ENCODE results near the gene ABCA10. TPM values are rescaled to one million over a fixed set of nuclear protein-coding genes. Genes with fewer than 3 reads are reported as not detected.

The ABCA10 gene
- total and polyA plus RNA-seq, 2 donors (not counting 1 experiment from before 2014, with no cell fraction given): 0.55 to 1.9 TPM

GRCh38 chr17:69166957-69167356 lies 61.7 kb downstream of the ABCA10 start:
- H3K4me3 ChIP-seq (ENCODE audit: control extremely low read depth in 1 of 5, extremely low read depth in 1 of 5, insufficient read depth in 1 of 5, low read depth in 2 of 5, low read length in 4 of 5): no peak overlapping the region
- no peak overlapping the region for H3K4me2 ChIP-seq (replicated peaks; ENCODE audit: low read depth, low read length, poor library complexity, severe bottlenecking)
- H3K27ac ChIP-seq (ENCODE audit: low read length in 2 of 2): no peak overlapping the region
- intact Hi-C loops (cut with micrococcal nuclease): no loop called here
- no peaks in the 10 kb centered on the region for H4K20me1 ChIP-seq (ENCODE audit: control insufficient read depth, insufficient read depth, low read length, poor library complexity, severe bottlenecking)
- H3K9me3 ChIP-seq (ENCODE audit: control extremely low read depth in 1 of 3, control insufficient read depth in 2 of 3, insufficient read depth in 1 of 3, low read length in 2 of 3): peaks cover 0 to 2% (median 0%) of the 10 kb centered on the region in 3 donors
- H3K79me2 ChIP-seq (ENCODE audit: control insufficient read depth, insufficient read depth, low read length): no peaks in the 10 kb centered on the region
- DNase-seq (no peak), ATAC-seq (ENCODE audit: low read depth) (no peak)
- Mint-ChIP-seq H3K4me1 (peaks cover 6% of the 10 kb centered on the region), H3K4me3 (no peak overlapping the region), H3K9me3 (ENCODE audit: insufficient read depth) (no peaks in the 10 kb centered on the region), H3K27ac (no peak overlapping the region), H3K27me3 (no peaks in the 10 kb centered on the region)
- H3K9ac ChIP-seq (ENCODE audit: low read length): no peak overlapping the region
- H3K27me3 ChIP-seq (replicated peaks in 1 of 4; ENCODE audit: control extremely low read depth in 1 of 4, control insufficient read depth in 3 of 4, insufficient read depth in 4 of 4, low read length in 3 of 4): no peaks in the 10 kb centered on the region
- WGBS (ENCODE audit: insufficient coverage): 100% methylated on average over 2 of the region's 2 CpGs
- peaks cover 0 to 6% of the 10 kb centered on the region in 2 donors for H3K4me1 ChIP-seq (ENCODE audit: control insufficient read depth in 2 of 2, insufficient read depth in 2 of 2, low read length in 2 of 2)
- no peak overlapping the region for H2AFZ ChIP-seq (ENCODE audit: insufficient read depth, low read depth, low read length, poor library complexity, severe bottlenecking)
- TF ChIP-seq, protein P1, sequence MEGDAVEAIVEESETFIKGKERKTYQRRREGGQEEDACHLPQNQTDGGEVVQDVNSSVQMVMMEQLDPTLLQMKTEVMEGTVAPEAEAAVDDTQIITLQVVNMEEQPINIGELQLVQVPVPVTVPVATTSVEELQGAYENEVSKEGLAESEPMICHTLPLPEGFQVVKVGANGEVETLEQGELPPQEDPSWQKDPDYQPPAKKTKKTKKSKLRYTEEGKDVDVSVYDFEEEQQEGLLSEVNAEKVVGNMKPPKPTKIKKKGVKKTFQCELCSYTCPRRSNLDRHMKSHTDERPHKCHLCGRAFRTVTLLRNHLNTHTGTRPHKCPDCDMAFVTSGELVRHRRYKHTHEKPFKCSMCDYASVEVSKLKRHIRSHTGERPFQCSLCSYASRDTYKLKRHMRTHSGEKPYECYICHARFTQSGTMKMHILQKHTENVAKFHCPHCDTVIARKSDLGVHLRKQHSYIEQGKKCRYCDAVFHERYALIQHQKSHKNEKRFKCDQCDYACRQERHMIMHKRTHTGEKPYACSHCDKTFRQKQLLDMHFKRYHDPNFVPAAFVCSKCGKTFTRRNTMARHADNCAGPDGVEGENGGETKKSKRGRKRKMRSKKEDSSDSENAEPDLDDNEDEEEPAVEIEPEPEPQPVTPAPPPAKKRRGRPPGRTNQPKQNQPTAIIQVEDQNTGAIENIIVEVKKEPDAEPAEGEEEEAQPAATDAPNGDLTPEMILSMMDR (IDR thresholded peaks at IDR 0.05): no peak
- TF ChIP-seq EZH2 (IDR thresholded peaks at IDR 0.05; ENCODE audit: borderline replicate concordance, insufficient read depth, low read depth, low read length, poor library complexity, severe bottlenecking): no peak
- ChIA-PET POLR2A (no interaction called here), CTCF (no interaction called here)
- no peaks in the 10 kb centered on the region for H3K36me3 ChIP-seq (replicated peaks in 1 of 2; ENCODE audit: control extremely low read depth in 1 of 2, control insufficient read depth in 1 of 2, extremely low read depth in 1 of 2, insufficient read depth in 2 of 2, low read length in 1 of 2)

DNA sequence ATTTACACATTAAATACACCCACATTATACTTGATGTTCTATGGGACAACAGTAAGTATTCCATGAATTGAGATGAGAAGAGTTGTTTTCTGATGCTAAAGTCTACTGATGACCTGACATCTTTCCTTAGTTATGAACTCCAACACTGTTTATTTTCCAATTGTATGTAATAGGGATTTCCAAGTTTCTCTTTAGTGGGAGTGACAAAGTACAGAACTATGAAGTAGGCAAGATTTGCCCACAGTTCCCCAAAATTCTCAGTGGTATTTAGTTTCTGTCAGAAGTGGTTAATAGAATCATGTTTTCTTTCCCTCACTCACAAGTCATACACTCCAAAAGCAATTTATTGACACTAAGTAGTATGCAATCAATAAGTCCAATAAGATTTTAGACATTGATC lies 64.4 kb downstream of the ABCA10 start:
- no peaks in the 10 kb centered on the region for H3K79me2 ChIP-seq (ENCODE audit: control insufficient read depth, insufficient read depth, low read length)
- H3K27ac Mint-ChIP-seq: no peak overlapping the region
- CTCF ChIA-PET: no interaction called here
- intact Hi-C loops (cut with micrococcal nuclease): no loop called here
- DNase-seq: no peak
- no peaks in the 10 kb centered on the region for H3K9me3 Mint-ChIP-seq (ENCODE audit: insufficient read depth)
- no peak overlapping the region for H3K9ac ChIP-seq (ENCODE audit: low read length)
- H3K4me3 Mint-ChIP-seq: no peak overlapping the region
- H3K4me1 ChIP-seq (ENCODE audit: control insufficient read depth in 2 of 2, insufficient read depth in 2 of 2, low read length in 2 of 2): no peaks in the 10 kb centered on the region
- ATAC-seq (ENCODE audit: low read depth): no peak
- H4K20me1 ChIP-seq (ENCODE audit: control insufficient read depth, insufficient read depth, low read length, poor library complexity, severe bottlenecking): no peaks in the 10 kb centered on the region
- H3K27me3 Mint-ChIP-seq: no peaks in the 10 kb centered on the region
- no peak overlapping the region for H3K4me2 ChIP-seq (replicated peaks; ENCODE audit: low read depth, low read length, poor library complexity, severe bottlenecking)
- H3K9me3 ChIP-seq (ENCODE audit: control extremely low read depth in 1 of 3, control insufficient read depth in 2 of 3, insufficient read depth in 1 of 3, low read length in 2 of 3): peaks cover 0 to 2% (median 0%) of the 10 kb centered on the region in 3 donors
- POLR2A ChIA-PET: no interaction called here
- no peak for TF ChIP-seq EZH2 (IDR thresholded peaks at IDR 0.05; ENCODE audit: borderline replicate concordance, insufficient read depth, low read depth, low read length, poor library complexity, severe bottlenecking)
- TF ChIP-seq, protein P1 (IDR thresholded peaks at IDR 0.05): no peak
- no peaks in the 10 kb centered on the region for H3K4me1 Mint-ChIP-seq
- H3K27ac ChIP-seq (ENCODE audit: low read length in 2 of 2): no peak overlapping the region
- H3K36me3 ChIP-seq (replicated peaks in 1 of 2; ENCODE audit: control extremely low read depth in 1 of 2, control insufficient read depth in 1 of 2, extremely low read depth in 1 of 2, insufficient read depth in 2 of 2, low read length in 1 of 2): no peaks in the 10 kb centered on the region
- no peak overlapping the region for H3K4me3 ChIP-seq (ENCODE audit: control extremely low read depth in 1 of 5, extremely low read depth in 1 of 5, insufficient read depth in 1 of 5, low read depth in 2 of 5, low read length in 4 of 5)
- H2AFZ ChIP-seq (ENCODE audit: insufficient read depth, low read depth, low read length, poor library complexity, severe bottlenecking): no peak overlapping the region
- no peaks in the 10 kb centered on the region for H3K27me3 ChIP-seq (replicated peaks in 1 of 4; ENCODE audit: control extremely low read depth in 1 of 4, control insufficient read depth in 3 of 4, insufficient read depth in 4 of 4, low read length in 3 of 4)
